Measurements from ENCODE around the gene TESK2. TPM values are rescaled to one million over a fixed set of nuclear protein-coding genes. Genes with fewer than 3 reads are reported as not detected.

The TESK2 gene
- total and polyA plus RNA-seq, 2 of the 13 experiments (the other 11 are each of a cell fraction or from before 2014, with no cell fraction given), result 5.5 to 9.6 TPM

DNA sequence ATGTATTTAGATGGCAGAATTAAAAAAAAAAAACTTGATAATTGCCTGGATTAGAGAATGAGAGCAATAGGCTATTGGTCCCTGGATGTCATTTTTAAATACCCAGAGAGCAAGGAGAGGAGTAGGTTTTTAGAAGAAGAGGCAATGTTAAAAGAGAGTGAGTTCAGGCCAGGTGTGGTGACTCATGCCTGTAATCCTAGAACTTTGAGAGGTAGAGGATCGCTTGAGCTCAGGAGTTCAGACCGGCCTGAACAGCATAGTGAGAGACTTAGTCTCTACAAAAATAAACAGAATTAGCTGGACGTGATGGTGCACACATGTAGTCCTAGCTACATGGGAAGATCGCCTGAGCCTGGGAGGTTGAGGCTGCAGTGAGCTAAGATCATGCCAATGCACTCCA, 134.8 kb downstream of the TESK2 start (continued):
- no peak for TF ChIP-seq RFXAP (CRISPR knock-in tag; IDR thresholded peaks at IDR 0.05; ENCODE audit: borderline replicate concordance)
- no peak for TF ChIP-seq FLYWCH1 (CRISPR knock-in tag; IDR thresholded peaks at IDR 0.05)
- no peak for TF ChIP-seq PLRG1 (conservative IDR thresholded peaks at IDR 0.05)
- no peak for TF ChIP-seq ZBTB8A (CRISPR knock-in tag; IDR thresholded peaks at IDR 0.05; ENCODE audit: borderline replicate concordance, low read depth)
- no peak; the same call in 1 of the 2 replicates for TF ChIP-seq JUNB (CRISPR knock-in tag; IDR thresholded peaks at IDR 0.05; ENCODE audit: borderline replicate concordance)
- no peak for TF ChIP-seq ZNF614 (CRISPR knock-in tag; IDR thresholded peaks at IDR 0.05; ENCODE audit: borderline replicate concordance)
- no peak for TF ChIP-seq ISL2 (CRISPR knock-in tag; IDR thresholded peaks at IDR 0.05)
- no peak for TF ChIP-seq ZNF552 (CRISPR knock-in tag; IDR thresholded peaks at IDR 0.05; ENCODE audit: borderline replicate concordance)
- TF ChIP-seq CC2D1A (CRISPR knock-in tag; IDR thresholded peaks at IDR 0.05), result no peak
- no peak for TF ChIP-seq KAT8 (CRISPR knock-in tag; IDR thresholded peaks at IDR 0.05)
- TF ChIP-seq NFATC3 (CRISPR knock-in tag; IDR thresholded peaks at IDR 0.05), result no peak
- no peak for TF ChIP-seq ZNF282 (IDR thresholded peaks at IDR 0.05; ENCODE audit: partially characterized antibody)
- TF ChIP-seq, protein P1, sequence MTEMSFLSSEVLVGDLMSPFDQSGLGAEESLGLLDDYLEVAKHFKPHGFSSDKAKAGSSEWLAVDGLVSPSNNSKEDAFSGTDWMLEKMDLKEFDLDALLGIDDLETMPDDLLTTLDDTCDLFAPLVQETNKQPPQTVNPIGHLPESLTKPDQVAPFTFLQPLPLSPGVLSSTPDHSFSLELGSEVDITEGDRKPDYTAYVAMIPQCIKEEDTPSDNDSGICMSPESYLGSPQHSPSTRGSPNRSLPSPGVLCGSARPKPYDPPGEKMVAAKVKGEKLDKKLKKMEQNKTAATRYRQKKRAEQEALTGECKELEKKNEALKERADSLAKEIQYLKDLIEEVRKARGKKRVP (CRISPR knock-in tag; IDR thresholded peaks at IDR 0.05), result no peak
- no peak for TF ChIP-seq ZNF703 (CRISPR knock-in tag; IDR thresholded peaks at IDR 0.05; ENCODE audit: borderline replicate concordance)
- TF ChIP-seq ZBTB38 (CRISPR knock-in tag; IDR thresholded peaks at IDR 0.05), result no peak
- no peak for TF ChIP-seq ZNF746 (CRISPR knock-in tag; IDR thresholded peaks at IDR 0.05)
- TF ChIP-seq JARID2 (CRISPR knock-in tag; IDR thresholded peaks at IDR 0.05; ENCODE audit: insufficient replicate concordance), result no peak
- TF ChIP-seq, protein P2, sequence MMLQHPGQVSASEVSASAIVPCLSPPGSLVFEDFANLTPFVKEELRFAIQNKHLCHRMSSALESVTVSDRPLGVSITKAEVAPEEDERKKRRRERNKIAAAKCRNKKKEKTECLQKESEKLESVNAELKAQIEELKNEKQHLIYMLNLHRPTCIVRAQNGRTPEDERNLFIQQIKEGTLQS (CRISPR knock-in tag; IDR thresholded peaks at IDR 0.05), result 0 out of 2 replicates have a peak, but pooled peaks have one; percentile 22
- 0 out of 2 replicates have a peak, but pooled peaks have one; percentile 55 for TF ChIP-seq ZMAT3 (CRISPR knock-in tag; conservative IDR thresholded peaks at IDR 0.05)
- 0 out of 2 replicates have a peak, but pooled peaks have one; percentile 18 for TF ChIP-seq ZNF441 (CRISPR knock-in tag; IDR thresholded peaks at IDR 0.05; ENCODE audit: borderline replicate concordance)
- TF ChIP-seq, protein P3, sequence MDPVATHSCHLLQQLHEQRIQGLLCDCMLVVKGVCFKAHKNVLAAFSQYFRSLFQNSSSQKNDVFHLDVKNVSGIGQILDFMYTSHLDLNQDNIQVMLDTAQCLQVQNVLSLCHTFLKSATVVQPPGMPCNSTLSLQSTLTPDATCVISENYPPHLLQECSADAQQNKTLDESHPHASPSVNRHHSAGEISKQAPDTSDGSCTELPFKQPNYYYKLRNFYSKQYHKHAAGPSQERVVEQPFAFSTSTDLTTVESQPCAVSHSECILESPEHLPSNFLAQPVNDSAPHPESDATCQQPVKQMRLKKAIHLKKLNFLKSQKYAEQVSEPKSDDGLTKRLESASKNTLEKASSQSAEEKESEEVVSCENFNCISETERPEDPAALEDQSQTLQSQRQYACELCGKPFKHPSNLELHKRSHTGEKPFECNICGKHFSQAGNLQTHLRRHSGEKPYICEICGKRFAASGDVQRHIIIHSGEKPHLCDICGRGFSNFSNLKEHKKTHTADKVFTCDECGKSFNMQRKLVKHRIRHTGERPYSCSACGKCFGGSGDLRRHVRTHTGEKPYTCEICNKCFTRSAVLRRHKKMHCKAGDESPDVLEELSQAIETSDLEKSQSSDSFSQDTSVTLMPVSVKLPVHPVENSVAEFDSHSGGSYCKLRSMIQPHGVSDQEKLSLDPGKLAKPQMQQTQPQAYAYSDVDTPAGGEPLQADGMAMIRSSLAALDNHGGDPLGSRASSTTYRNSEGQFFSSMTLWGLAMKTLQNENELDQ (CRISPR knock-in tag; IDR thresholded peaks at IDR 0.05; ENCODE audit: borderline replicate concordance), result no peak
- TF ChIP-seq SPEN (CRISPR knock-in tag; IDR thresholded peaks at IDR 0.05; ENCODE audit: low read depth), result peak; percentile 24; the same call in 1 of the 2 replicates
- no peak for TF ChIP-seq ZNF331 (CRISPR knock-in tag; IDR thresholded peaks at IDR 0.05)
- TF ChIP-seq HOXD1 (CRISPR knock-in tag; IDR thresholded peaks at IDR 0.05), result no peak
- TF ChIP-seq, protein P4, sequence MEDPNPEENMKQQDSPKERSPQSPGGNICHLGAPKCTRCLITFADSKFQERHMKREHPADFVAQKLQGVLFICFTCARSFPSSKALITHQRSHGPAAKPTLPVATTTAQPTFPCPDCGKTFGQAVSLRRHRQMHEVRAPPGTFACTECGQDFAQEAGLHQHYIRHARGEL (CRISPR knock-in tag; IDR thresholded peaks at IDR 0.05), result no peak
- TF ChIP-seq RXRB (CRISPR knock-in tag; IDR thresholded peaks at IDR 0.05; ENCODE audit: borderline replicate concordance), result 0 out of 2 replicates have a peak, but pooled peaks have one; percentile 30
- no peak for TF ChIP-seq MIER2 (CRISPR knock-in tag; IDR thresholded peaks at IDR 0.05)
- no peak for TF ChIP-seq ZNF766 (CRISPR knock-in tag; IDR thresholded peaks at IDR 0.05; ENCODE audit: borderline replicate concordance)
